Measurements from ENCODE around the gene RCAN1. TPM values are rescaled to one million over a fixed set of nuclear protein-coding genes. Genes with fewer than 3 reads are reported as not detected.

Gene RCAN1
- total RNA-seq, 1 experiment from 2014 or later: 13.5 TPM

GRCh38 chr21:34612056-34612455, 2.9 kb downstream of the RCAN1 start:
- H3K4me3 ChIP-seq (ENCODE audit: low read depth in 2 of 2, low read length in 2 of 2): no peak overlapping the region
- POLR2A ChIA-PET: no interaction called here
- H3K27ac ChIP-seq (ENCODE audit: low read length): no peak overlapping the region
- in situ Hi-C loops (cut with HindIII; ENCODE audit: low pct_unique_long_range_greater_than_20kb, low sequenced_read_pairs) (no loop called here), intact Hi-C loops (cut with micrococcal nuclease; ENCODE audit: unreplicated experiment) (no loop called here)
- no TSS peak for BruUV-seq (replicated peaks)
- H3K9me3 ChIP-seq (ENCODE audit: control insufficient read depth, insufficient read depth, low read depth, low read length): no peaks in the 10 kb centered on the region
- H3K4me1 ChIP-seq (ENCODE audit: control insufficient read depth, insufficient read depth, low read length): peaks cover 4% of the 10 kb centered on the region; the same call in 1 of the 2 replicates
- DNase-seq (ENCODE audit: low read depth, low spot score) (no peak), ATAC-seq (no peak)
- no peaks in the 10 kb centered on the region for H3K27me3 ChIP-seq (ENCODE audit: control insufficient read depth, insufficient read depth, low read length)
- TF ChIP-seq TCF7L2 (IDR thresholded peaks at IDR 0.05; ENCODE audit: low read depth, low read length): no peak
- TF ChIP-seq REST (IDR thresholded peaks at IDR 0.05; ENCODE audit: insufficient read depth in 1 of 2, low read depth in 2 of 2, low read length in 1 of 2): no peak
- TF ChIP-seq POLR2AphosphoS5 (IDR thresholded peaks at IDR 0.05; ENCODE audit: low read depth, low read length): no peak
- no peak for TF ChIP-seq SIN3A (IDR thresholded peaks at IDR 0.05; ENCODE audit: borderline replicate concordance, insufficient read depth, low read depth, low read length)
- no peak for TF ChIP-seq CTCF (IDR thresholded peaks at IDR 0.05)
- CTCF ChIA-PET: interaction anchor here (1.3 to 1.7 kb wide), 2 partner anchors 9 to 15 kb away, joined by 3 read pairs; no protein-coding TSS in a partner anchor
- H3K36me3 ChIP-seq (ENCODE audit: control insufficient read depth, insufficient read depth, low read length): no peaks in the 10 kb centered on the region

GRCh38 chr21:34611528-34611927, 3.4 kb downstream of the RCAN1 start:
- POLR2A ChIA-PET: no interaction called here
- CTCF ChIA-PET: interaction anchor here (0.7 kb wide), 1 partner anchor 68 kb away, joined by 3 read pairs; no protein-coding TSS in a partner anchor
- in situ Hi-C loops (cut with HindIII; ENCODE audit: low pct_unique_long_range_greater_than_20kb, low sequenced_read_pairs): no loop called here

More at GRCh38 chr21:34611528-34611927, 3.4 kb downstream of the RCAN1 start:
- no TSS peak for BruUV-seq (replicated peaks)
- H3K4me3 ChIP-seq (ENCODE audit: low read depth in 2 of 2, low read length in 2 of 2): no peak overlapping the region
- no peaks in the 10 kb centered on the region for H3K27me3 ChIP-seq (ENCODE audit: control insufficient read depth, insufficient read depth, low read length)
- H3K9me3 ChIP-seq (ENCODE audit: control insufficient read depth, insufficient read depth, low read depth, low read length): no peaks in the 10 kb centered on the region
- no peak for TF ChIP-seq TCF7L2 (IDR thresholded peaks at IDR 0.05; ENCODE audit: low read depth, low read length)
- TF ChIP-seq CTCF (IDR thresholded peaks at IDR 0.05): no peak
- no peak for TF ChIP-seq POLR2AphosphoS5 (IDR thresholded peaks at IDR 0.05; ENCODE audit: low read depth, low read length)
- no peak for TF ChIP-seq REST (IDR thresholded peaks at IDR 0.05; ENCODE audit: insufficient read depth in 1 of 2, low read depth in 2 of 2, low read length in 1 of 2)
- TF ChIP-seq SIN3A (IDR thresholded peaks at IDR 0.05; ENCODE audit: borderline replicate concordance, insufficient read depth, low read depth, low read length): no peak
- no peak for ATAC-seq
- peaks cover 4% of the 10 kb centered on the region; the same call in 1 of the 2 replicates for H3K4me1 ChIP-seq (ENCODE audit: control insufficient read depth, insufficient read depth, low read length)
- no peaks in the 10 kb centered on the region for H3K36me3 ChIP-seq (ENCODE audit: control insufficient read depth, insufficient read depth, low read length)
- no peak overlapping the region for H3K27ac ChIP-seq (ENCODE audit: low read length)
- DNase-seq (ENCODE audit: low read depth, low spot score): no peak
- intact Hi-C loops (cut with micrococcal nuclease; ENCODE audit: unreplicated experiment): no loop called here
